Glutamatergic neuron (in vitro differentiated cells): ENCODE measurements around the gene RGS9. TPM values are rescaled to one million over a fixed set of nuclear protein-coding genes. Genes with fewer than 3 reads are reported as not detected.

ENCODE experiments used
- DNase-seq: peaks from one replicate; pipeline ENCODE4 v3.0.0; 2022
- H3K27ac Mint-ChIP-seq: one replicate; pipeline ENCODE4 v1.8.0; 2020; ENCODE audit warnings: mild to moderate bottlenecking, mixed read lengths, inconsistent platforms; ENCODE audit not compliant: unreplicated experiment
- H3K27me3 Mint-ChIP-seq: one replicate; pipeline ENCODE4 v1.8.0; 2020; ENCODE audit warnings: mild to moderate bottlenecking, moderate library complexity, mixed read lengths, inconsistent platforms; ENCODE audit not compliant: unreplicated experiment
- H3K36me3 Mint-ChIP-seq: one replicate; pipeline ENCODE4 v1.8.0; 2020; ENCODE audit warnings: mild to moderate bottlenecking, mixed read lengths, inconsistent platforms; ENCODE audit not compliant: unreplicated experiment
- H3K4me1 Mint-ChIP-seq: one replicate; pipeline ENCODE4 v1.8.0; 2020; ENCODE audit warnings: mild to moderate bottlenecking, low read depth, mixed read lengths, inconsistent platforms; ENCODE audit not compliant: unreplicated experiment
- H3K4me3 Mint-ChIP-seq: one replicate; pipeline ENCODE4 v1.8.0; 2020; ENCODE audit warnings: mild to moderate bottlenecking, mixed read lengths, inconsistent platforms; ENCODE audit not compliant: unreplicated experiment
- H3K9me3 Mint-ChIP-seq: one replicate; pipeline ENCODE4 v1.8.0; 2020; ENCODE audit warnings: mild to moderate bottlenecking, moderate library complexity, mixed read lengths, inconsistent platforms; ENCODE audit not compliant: unreplicated experiment
- CTCF ChIP-seq: fragments of 200-600 bp; sonication (generic); IDR thresholded peaks from one replicate; pipeline ENCODE4 v1.5.0; 2021; ENCODE audit not compliant: partially characterized antibody, unreplicated experiment
- total RNA-seq: library from RNA; stranded (reverse); fragmentation: NEBNext Ultra II Directional; extraction: Animal tissue kit (Norgen Biotek cat#: 25700); gene quantifications from one replicate; pipeline ENCODE4 v1.2.1, GENCODE V29; 2021; ENCODE audit not compliant: unreplicated experiment

Gene RGS9
- total RNA-seq, 1 donor from 2014 or later = 2.4 TPM

DNA sequence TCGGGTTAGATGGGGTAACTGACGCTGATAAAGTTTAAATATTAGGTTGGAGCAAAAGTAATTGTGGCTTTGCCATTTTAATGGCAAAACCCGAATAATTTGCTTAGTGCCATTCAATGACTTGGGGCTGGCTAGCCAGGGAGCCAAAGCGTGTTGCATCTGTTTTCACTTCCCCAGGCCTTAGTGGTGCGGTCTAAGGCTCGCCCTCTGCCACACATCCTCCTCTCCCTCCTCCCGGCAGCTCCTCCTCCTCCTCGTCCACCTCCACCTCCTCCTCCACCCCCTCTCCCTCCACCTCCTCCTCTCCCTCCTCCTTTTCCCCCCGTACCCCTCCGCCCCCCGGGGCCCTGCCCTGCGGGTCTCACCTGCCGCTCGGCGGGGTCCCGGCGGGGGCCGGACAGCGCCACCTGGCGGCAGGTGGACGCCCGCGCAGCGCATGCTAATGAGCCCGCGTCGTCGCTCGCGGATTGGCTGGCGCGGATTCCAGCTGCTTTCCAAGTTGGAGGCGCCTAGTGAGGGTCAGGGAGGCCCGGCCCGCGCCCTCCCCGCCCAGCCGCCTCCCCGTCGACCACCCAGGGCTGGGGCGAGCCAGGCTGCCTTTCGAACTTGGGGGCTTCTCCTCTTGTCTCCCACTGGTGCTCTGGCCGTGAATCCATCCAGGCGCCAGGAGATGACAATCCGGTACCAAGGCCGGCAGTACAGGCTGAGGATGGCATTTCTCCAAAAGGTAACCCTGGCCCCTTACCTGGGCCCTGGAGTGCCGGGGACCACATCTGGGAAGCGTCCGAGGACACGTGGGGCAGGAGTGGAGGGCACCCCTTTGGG, 36.6 kb upstream of the RGS9 start:
- Mint-ChIP-seq H3K4me3 (peak overlapping the region; percentile 16), H3K36me3 (no peaks in the 10 kb centered on the region), H3K27ac (no peak overlapping the region), H3K4me1 (peaks cover 8% of the 10 kb centered on the region), H3K9me3 (peaks cover 4% of the 10 kb centered on the region), H3K27me3 (no peaks in the 10 kb centered on the region)
- DNase-seq = peak; percentile 84
- TF ChIP-seq CTCF = peak; percentile 96

- H3K27ac Mint-ChIP-seq = no peak overlapping the region
- no peak overlapping the region for H3K4me3 Mint-ChIP-seq
These were observed 35.8 kb upstream of the RGS9 start for GRCh38 chr17:65101371-65101770.

DNA sequence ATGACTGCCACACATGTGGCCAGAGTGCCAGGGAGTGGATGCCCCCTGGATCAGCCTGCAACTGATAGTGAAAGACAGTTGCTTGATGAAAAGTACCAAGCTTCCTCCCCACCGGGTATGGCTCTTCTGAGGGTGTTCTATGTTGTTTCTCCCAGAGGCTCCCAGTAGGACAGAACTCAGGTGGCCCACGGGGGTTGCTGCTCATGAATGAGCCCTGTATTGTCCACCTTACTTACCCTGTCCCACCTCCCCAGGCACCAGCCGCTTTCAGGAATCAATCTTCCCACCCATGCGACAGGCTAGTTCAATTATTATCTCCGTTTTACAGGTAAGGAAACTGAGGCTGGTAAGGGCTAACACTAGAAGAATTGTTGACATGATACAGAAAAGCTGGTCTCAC, 34.9 kb upstream of the RGS9 start:
- DNase-seq = no peak
- no peak overlapping the region for H3K4me3 Mint-ChIP-seq
- peaks cover 12% of the 10 kb centered on the region for H3K4me1 Mint-ChIP-seq
- H3K9me3 Mint-ChIP-seq = peaks cover 4% of the 10 kb centered on the region
- no peaks in the 10 kb centered on the region for H3K36me3 Mint-ChIP-seq
- H3K27me3 Mint-ChIP-seq = peaks cover 2% of the 10 kb centered on the region
- no peak for TF ChIP-seq CTCF
- H3K27ac Mint-ChIP-seq = no peak overlapping the region

More at GRCh38 chr17:65101371-65101770, 35.8 kb upstream of the RGS9 start:
- Mint-ChIP-seq H3K27me3 (peaks cover 2% of the 10 kb centered on the region), H3K36me3 (no peaks in the 10 kb centered on the region), H3K4me1 (peaks cover 12% of the 10 kb centered on the region), H3K9me3 (peaks cover 4% of the 10 kb centered on the region)
- DNase-seq = no peak
- TF ChIP-seq CTCF = no peak

- no peak overlapping the region for H3K4me3 Mint-ChIP-seq
- peaks cover 12% of the 10 kb centered on the region for H3K4me1 Mint-ChIP-seq
- no peak for DNase-seq
- peaks cover 4% of the 10 kb centered on the region for H3K9me3 Mint-ChIP-seq
- no peak for TF ChIP-seq CTCF
- no peak overlapping the region for H3K27ac Mint-ChIP-seq
- no peaks in the 10 kb centered on the region for H3K36me3 Mint-ChIP-seq
- peaks cover 2% of the 10 kb centered on the region for H3K27me3 Mint-ChIP-seq
These were observed 34.4 kb upstream of the RGS9 start for GRCh38 chr17:65102788-65103187.

- Mint-ChIP-seq H3K4me1 (peaks cover 12% of the 10 kb centered on the region), H3K27me3 (peaks cover 2% of the 10 kb centered on the region), H3K27ac (no peak overlapping the region), H3K36me3 (no peaks in the 10 kb centered on the region), H3K4me3 (no peak overlapping the region), H3K9me3 (peaks cover 4% of the 10 kb centered on the region)
- DNase-seq = no peak
- TF ChIP-seq CTCF = no peak
These were observed 33.7 kb upstream of the RGS9 start for GRCh38 chr17:65103431-65103830.
